NT2/D1 (cell line): ENCODE measurements around the gene FTO.
"Not testable (repeated sequence)": the region's sequence is repeated elsewhere in the genome, so short reads cannot be mapped to it uniquely, and the experiment has no call there.

Experiments
- DNase-seq: peaks from one replicate; pipeline ENCODE4 v3.0.0-alpha.2; 2011; ENCODE audit warnings: low read depth, low spot score
- H3K27me3 ChIP-seq: 2 replicates; pipeline ENCODE4 v1.6.0; 2011; ENCODE audit warnings: mild to moderate bottlenecking; ENCODE audit not compliant: insufficient read length, insufficient read depth
- H3K36me3 ChIP-seq: 2 replicates; pipeline ENCODE4 v1.6.1; 2011; ENCODE audit warnings: mild to moderate bottlenecking, low read length, mixed read lengths; ENCODE audit not compliant: insufficient read depth, insufficient read length
- H3K4me1 ChIP-seq: 2 replicates; pipeline ENCODE4 v1.5.1; 2011; ENCODE audit not compliant: insufficient read depth, insufficient read length
- H3K4me3 ChIP-seq: 2 replicates; pipeline ENCODE4 v1.5.1; 2011; ENCODE audit warnings: low read depth; ENCODE audit not compliant: insufficient read length
- H3K9ac ChIP-seq: 2 replicates; pipeline ENCODE4 v1.6.0; 2011; ENCODE audit warnings: low read depth; ENCODE audit not compliant: insufficient read length
- H3K9me3 ChIP-seq: 2 replicates; pipeline ENCODE4 v1.5.1; 2011; ENCODE audit warnings: mild to moderate bottlenecking, low read length; ENCODE audit not compliant: insufficient read depth
- SUZ12 ChIP-seq: IDR thresholded peaks from 2 replicates; pipeline ENCODE4 v1.6.1; 2011; ENCODE audit not compliant: insufficient read length, insufficient read depth; ENCODE audit errors: extremely low read depth
- YY1 ChIP-seq: IDR thresholded peaks from 2 replicates; pipeline ENCODE4 v1.6.1; 2011; ENCODE audit not compliant: insufficient read length, insufficient read depth
- ZNF274 ChIP-seq: IDR thresholded peaks from 2 replicates; pipeline ENCODE4 v1.6.1; 2011; ENCODE audit warnings: mild to moderate bottlenecking, low read depth, low read length

Gene FTO

GRCh38 chr16:53839150-53839549 is 135.2 kb downstream of the FTO start:
- Histone ChIP-seq H3K9ac (no peak overlapping the region), H3K27me3 (no peaks in the 10 kb centered on the region), H3K4me1 (no peaks in the 10 kb centered on the region), H3K4me3 (no peak overlapping the region), H3K9me3 (no peaks in the 10 kb centered on the region), H3K36me3 (peaks cover 2% of the 10 kb centered on the region)
- DNase-seq = no peak
- no peak for TF ChIP-seq ZNF274
- no peak for TF ChIP-seq SUZ12
- no peak for TF ChIP-seq YY1

GRCh38 chr16:53840456-53840855 is 136.5 kb downstream of the FTO start:
- Histone ChIP-seq H3K36me3 (peaks cover 3% of the 10 kb centered on the region), H3K9ac (no peak overlapping the region), H3K4me3 (no peak overlapping the region), H3K9me3 (no peaks in the 10 kb centered on the region), H3K27me3 (no peaks in the 10 kb centered on the region), H3K4me1 (no peaks in the 10 kb centered on the region)
- TF ChIP-seq ZNF274 (no peak), SUZ12 (no peak), YY1 (no peak)
- DNase-seq = no peak

DNA sequence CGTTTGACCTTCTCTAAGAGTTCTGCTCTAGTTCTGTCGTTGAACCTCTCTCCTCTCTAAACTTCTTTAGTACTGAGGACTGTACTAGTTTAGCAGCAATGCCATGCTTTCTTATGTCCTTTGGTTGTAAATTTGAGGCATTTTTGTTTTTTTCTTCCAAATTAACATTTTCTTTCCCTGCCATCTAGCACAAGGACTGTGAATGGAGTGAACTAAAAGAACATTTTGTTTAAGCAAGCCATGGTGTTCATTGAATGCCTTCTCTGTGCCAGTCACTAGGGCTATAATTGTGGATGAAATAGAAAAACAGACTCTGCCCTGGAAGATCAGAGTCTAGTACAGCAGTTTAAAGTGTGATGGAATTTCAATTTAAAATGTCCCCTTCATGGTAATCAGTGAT is 137.9 kb downstream of the FTO start:
- peaks cover 3% of the 10 kb centered on the region for H3K36me3 ChIP-seq
- TF ChIP-seq SUZ12 (no peak), ZNF274 (no peak), YY1 (no peak)

GRCh38 chr16:53843084-53843483 is 139.1 kb downstream of the FTO start:
- Histone ChIP-seq H3K27me3 (no peaks in the 10 kb centered on the region), H3K9ac (no peak overlapping the region), H3K4me3 (no peak overlapping the region), H3K4me1 (no peaks in the 10 kb centered on the region), H3K36me3 (peaks cover 3% of the 10 kb centered on the region), H3K9me3 (no peaks in the 10 kb centered on the region)
- TF ChIP-seq ZNF274 (no peak), SUZ12 (no peak), YY1 (no peak)
- no peak for DNase-seq

More for the DNA sequence above, 137.9 kb downstream of the FTO start:
- Histone ChIP-seq H3K9me3 (no peaks in the 10 kb centered on the region), H3K4me3 (no peak overlapping the region), H3K9ac (no peak overlapping the region), H3K4me1 (no peaks in the 10 kb centered on the region), H3K27me3 (no peaks in the 10 kb centered on the region)
- no peak for DNase-seq

DNA sequence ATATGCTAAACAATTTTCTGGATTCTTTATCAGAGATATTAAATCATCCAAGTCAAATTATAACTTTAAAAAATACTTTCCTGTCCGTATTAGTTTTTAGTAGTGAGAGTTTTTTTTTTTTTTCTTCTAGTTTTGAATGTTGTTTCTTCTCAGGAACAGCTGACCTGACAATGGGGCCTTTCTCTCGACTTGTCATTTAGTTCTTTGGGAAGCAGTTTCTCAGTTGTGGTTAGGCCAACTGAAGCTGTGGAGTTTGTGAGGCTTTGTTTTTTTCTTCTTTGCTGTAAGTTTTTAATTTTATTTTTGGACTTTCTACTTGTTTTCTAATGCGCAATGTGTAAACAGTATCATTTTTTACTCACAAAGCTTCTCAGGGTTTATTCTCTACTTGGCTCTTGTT is 140.8 kb downstream of the FTO start:
- Histone ChIP-seq H3K27me3 (no peaks in the 10 kb centered on the region), H3K36me3 (peaks cover 3% of the 10 kb centered on the region), H3K9ac (no peak overlapping the region), H3K4me1 (no peaks in the 10 kb centered on the region), H3K9me3 (no peaks in the 10 kb centered on the region), H3K4me3 (no peak overlapping the region)
- DNase-seq = no peak
- TF ChIP-seq YY1 (no peak), ZNF274 (no peak), SUZ12 (no peak)

- not testable (repeated sequence) for H3K9me3 ChIP-seq, H3K4me1 ChIP-seq, H3K4me3 ChIP-seq, DNase-seq, H3K9ac ChIP-seq, H3K36me3 ChIP-seq, H3K27me3 ChIP-seq
These were observed 142.6 kb downstream of the FTO start for GRCh38 chr16:53846549-53846948.

- no peak overlapping the region for H3K4me3 ChIP-seq
- no peaks in the 10 kb centered on the region for H3K27me3 ChIP-seq
- no peaks in the 10 kb centered on the region for H3K9me3 ChIP-seq
- DNase-seq = no peak
- peaks cover 3% of the 10 kb centered on the region for H3K36me3 ChIP-seq
- no peaks in the 10 kb centered on the region for H3K4me1 ChIP-seq
- no peak overlapping the region for H3K9ac ChIP-seq
- no peak for TF ChIP-seq ZNF274
- TF ChIP-seq YY1 = no peak
- TF ChIP-seq SUZ12 = no peak
These were observed 143.0 kb downstream of the FTO start for GRCh38 chr16:53846971-53847370.

DNA sequence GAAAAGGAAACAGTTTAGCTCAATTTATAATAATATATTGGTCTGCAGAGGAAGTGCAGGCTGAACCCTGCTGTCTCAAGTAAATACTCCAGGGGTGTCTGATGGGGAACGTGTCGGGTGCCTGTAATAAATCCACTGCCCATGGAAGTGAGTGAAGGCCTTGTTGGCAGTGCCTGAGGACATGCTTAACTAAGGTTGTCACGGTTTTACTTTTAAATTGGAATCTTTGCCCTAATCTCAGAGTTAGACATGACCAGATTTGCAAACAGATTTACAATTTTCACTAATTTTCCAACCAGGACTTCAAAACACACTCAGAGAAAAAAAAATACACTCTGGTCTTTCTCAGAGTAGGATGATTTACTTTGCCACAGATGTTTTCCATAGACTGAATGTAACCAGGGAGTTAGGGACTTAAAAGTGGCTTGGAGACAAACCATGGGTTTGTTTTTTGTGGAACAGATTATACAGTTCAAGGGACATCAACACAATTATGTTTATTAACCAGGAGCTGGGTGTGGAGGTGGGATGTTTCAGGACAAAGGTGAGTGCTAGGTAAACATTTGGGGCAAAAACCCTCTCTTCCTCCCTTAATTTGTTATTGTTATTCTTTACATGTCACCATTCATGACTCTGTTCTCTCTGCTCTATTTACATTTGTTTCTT is 144.5 kb downstream of the FTO start:
- H3K27me3 ChIP-seq = no peaks in the 10 kb centered on the region
- no peaks in the 10 kb centered on the region for H3K9me3 ChIP-seq
- no peak overlapping the region for H3K4me3 ChIP-seq
- no peak for DNase-seq
- no peaks in the 10 kb centered on the region for H3K4me1 ChIP-seq
- TF ChIP-seq ZNF274 (no peak), YY1 (no peak), SUZ12 (no peak)
- H3K36me3 ChIP-seq = peaks cover 3% of the 10 kb centered on the region
- H3K9ac ChIP-seq = no peak overlapping the region
